K562 (cell line): ENCODE data around the gene FDX2. TPM values are rescaled to one million over a fixed set of nuclear protein-coding genes. Genes with fewer than 3 reads are reported as not detected.

ENCODE experiments used
- HDAC1 ChIP-seq, 2 experiments: fragments of 450-650 bp; IDR thresholded peaks; 2 replicates each; pipeline ENCODE4 v1.6.1; 2016 to 2017; ENCODE audit warnings: inconsistent platforms in 1 of 2, mild to moderate bottlenecking in 1 of 2, moderate library complexity in 1 of 2
- IRF2 ChIP-seq: sonication (generic); formaldehyde crosslinking; IDR thresholded peaks from 2 replicates; pipeline ENCODE4 v1.8.1; 2022; ENCODE audit warnings: mild to moderate bottlenecking, missing genetic modification reagents
- NCOR1 ChIP-seq: fragments of 450-650 bp; IDR thresholded peaks from 2 replicates; pipeline ENCODE4 v1.6.1; 2016; ENCODE audit warnings: mild to moderate bottlenecking, moderate library complexity
- PHF8 ChIP-seq: fragments of 200-600 bp; sonication (generic); IDR thresholded peaks from 2 replicates; pipeline ENCODE4 v1.6.1; 2012; ENCODE audit warnings: mixed run types, mild to moderate bottlenecking, inconsistent platforms, low read length, moderate library complexity, borderline replicate concordance
- RBBP5 ChIP-seq: fragments of 200-600 bp; sonication (generic); IDR thresholded peaks from 2 replicates; pipeline ENCODE4 v1.6.1; 2012; ENCODE audit warnings: borderline replicate concordance, mild to moderate bottlenecking, low read length, control low read depth, inconsistent platforms; ENCODE audit not compliant: insufficient read depth, poor library complexity, severe bottlenecking
- SMAD1 ChIP-seq: fragments of 150-350 bp; IDR thresholded peaks from 2 replicates; pipeline ENCODE4 v1.6.1; 2014; ENCODE audit warnings: low read length, low read depth; ENCODE audit not compliant: partially characterized antibody
- ZC3H8 ChIP-seq: fragments of 450-650 bp; IDR thresholded peaks from 2 replicates; pipeline ENCODE4 v1.6.1; 2017
- ZKSCAN1 ChIP-seq: fragments of 150-350 bp; IDR thresholded peaks from 2 replicates; pipeline ENCODE4 v1.6.1; 2016; ENCODE audit warnings: low read depth, low read length
- polyA plus RNA-seq, 8 experiments: library from polyadenylated mRNA; depleted of rRNA in 4 of 8; stranded (reverse) in 5 of 8; unstranded in 3 of 8; fragments of >200 nt; fragmentation: Nextera tagmentation in 2 of 8; fragmentation: Illumina TruSeq in 1 of 8; extraction: Ambion mirVana in 2 of 8; extraction: Trizol in 1 of 8; gene quantifications; 2 replicates each; pipeline versions ENCODE4 v1.2.1 to v1.2.3, GENCODE V29; 2011 to 2014; ENCODE audit warnings: inconsistent platforms in 1 of 8, missing spikeins in 1 of 8
- total RNA-seq, 7 experiments: library from RNA; depleted of rRNA in 6 of 7; stranded (reverse); fragments of >200 nt in 6 of 7; fragmentation: Illumina TruSeq in 2 of 7; extraction: Trizol in 2 of 7; gene quantifications; 2 replicates each; pipeline versions ENCODE4 v1.2.1 to v1.2.3, GENCODE V29; 2011 to 2021; ENCODE audit warnings: low replicate concordance in 1 of 7
- TF ChIP-seq, protein P1 (sequence below): fragments of 450-650 bp; IDR thresholded peaks from 2 replicates; pipeline ENCODE4 v1.6.1; 2016; ENCODE audit warnings: antibody characterized with exemption
- TF ChIP-seq, protein P2 (sequence below), 2 experiments: fragments of 450-650 bp in 1 of 2; sonication (generic) in 1 of 2; formaldehyde crosslinking in 1 of 2; IDR thresholded peaks in 1 of 2; conservative IDR thresholded peaks in 1 of 2; 2 replicates each; pipeline versions ENCODE4 v1.6.1 to v1.8.1; 2016 to 2023; ENCODE audit warnings: mild to moderate bottlenecking in 2 of 2, moderate library complexity in 2 of 2, inconsistent platforms in 1 of 2, missing genetic modification reagents in 1 of 2
- TF ChIP-seq, protein P3 (sequence below): fragments of 250-450 bp; sonication (Bioruptor Pico); IDR thresholded peaks from 2 replicates; pipeline ENCODE4 v1.5.0; 2022; ENCODE audit warnings: mild to moderate bottlenecking
- TF ChIP-seq, protein P4 (sequence below): sonication (generic); formaldehyde crosslinking; IDR thresholded peaks from 2 replicates; pipeline ENCODE4 v1.8.0; 2022; ENCODE audit warnings: missing genetic modification reagents, mild to moderate bottlenecking, moderate library complexity, borderline replicate concordance
- TF ChIP-seq, protein P5 (sequence below): IDR thresholded peaks from 2 replicates; pipeline ENCODE4 v1.6.1; 2011; ENCODE audit not compliant: insufficient read length; ENCODE audit errors: extremely low read depth
- TF ChIP-seq, protein P6 (sequence below): fragments of 450-650 bp; IDR thresholded peaks from 2 replicates; pipeline ENCODE4 v1.7.0; 2016; ENCODE audit warnings: borderline replicate concordance
- TF ChIP-seq, protein P7 (sequence below): IDR thresholded peaks from 2 replicates; pipeline ENCODE4 v1.6.1; 2014; ENCODE audit warnings: antibody characterized with exemption

The FDX2 gene
- total and polyA plus RNA-seq, 9 of the 15 experiments (the other 6 are each of a cell fraction or from before 2014, with no cell fraction given), result 2.5 to 49.8 (median 29.7) TPM

DNA sequence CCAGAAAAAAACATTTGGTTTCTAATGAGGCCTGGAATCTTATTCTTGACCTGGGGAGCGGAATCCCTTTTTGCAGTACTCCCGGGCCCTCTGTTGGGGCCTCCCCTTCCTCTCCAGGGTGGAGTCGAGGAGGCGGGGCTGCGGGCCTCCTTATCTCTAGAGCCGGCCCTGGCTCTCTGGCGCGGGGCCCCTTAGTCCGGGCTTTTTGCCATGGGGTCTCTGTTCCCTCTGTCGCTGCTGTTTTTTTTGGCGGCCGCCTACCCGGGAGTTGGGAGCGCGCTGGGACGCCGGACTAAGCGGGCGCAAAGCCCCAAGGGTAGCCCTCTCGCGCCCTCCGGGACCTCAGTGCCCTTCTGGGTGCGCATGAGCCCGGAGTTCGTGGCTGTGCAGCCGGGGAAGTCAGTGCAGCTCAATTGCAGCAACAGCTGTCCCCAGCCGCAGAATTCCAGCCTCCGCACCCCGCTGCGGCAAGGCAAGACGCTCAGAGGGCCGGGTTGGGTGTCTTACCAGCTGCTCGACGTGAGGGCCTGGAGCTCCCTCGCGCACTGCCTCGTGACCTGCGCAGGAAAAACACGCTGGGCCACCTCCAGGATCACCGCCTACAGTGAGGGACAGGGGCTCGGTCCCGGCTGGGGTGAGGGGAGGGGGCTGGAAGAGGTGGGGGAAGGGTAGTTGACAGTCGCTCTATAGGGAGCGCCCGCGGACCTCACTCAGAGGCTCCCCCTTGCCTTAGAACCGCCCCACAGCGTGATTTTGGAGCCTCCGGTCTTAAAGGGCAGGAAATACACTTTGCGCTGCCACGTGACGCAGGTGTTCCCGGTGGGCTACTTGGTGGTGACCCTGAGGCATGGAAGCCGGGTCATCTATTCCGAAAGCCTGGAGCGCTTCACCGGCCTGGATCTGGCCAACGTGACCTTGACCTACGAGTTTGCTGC, 28.7 kb downstream of the FDX2 start, which contains the start of gene ICAM4 (continued):
- TF ChIP-seq, protein P1, sequence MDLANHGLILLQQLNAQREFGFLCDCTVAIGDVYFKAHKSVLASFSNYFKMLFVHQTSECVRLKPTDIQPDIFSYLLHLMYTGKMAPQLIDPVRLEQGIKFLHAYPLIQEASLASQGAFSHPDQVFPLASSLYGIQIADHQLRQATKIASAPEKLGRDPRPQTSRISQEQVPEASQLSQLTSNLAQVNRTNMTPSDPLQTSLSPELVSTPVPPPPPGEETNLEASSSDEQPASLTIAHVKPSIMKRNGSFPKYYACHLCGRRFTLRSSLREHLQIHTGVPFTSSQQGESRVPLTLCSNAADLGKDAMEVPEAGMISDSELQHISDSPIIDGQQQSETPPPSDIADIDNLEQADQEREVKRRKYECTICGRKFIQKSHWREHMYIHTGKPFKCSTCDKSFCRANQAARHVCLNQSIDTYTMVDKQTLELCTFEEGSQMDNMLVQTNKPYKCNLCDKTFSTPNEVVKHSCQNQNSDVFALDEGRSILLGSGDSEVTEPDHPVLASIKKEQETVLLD, result 0 out of 2 replicates have a peak, but pooled peaks have one; percentile 17
- TF ChIP-seq, protein P2, sequence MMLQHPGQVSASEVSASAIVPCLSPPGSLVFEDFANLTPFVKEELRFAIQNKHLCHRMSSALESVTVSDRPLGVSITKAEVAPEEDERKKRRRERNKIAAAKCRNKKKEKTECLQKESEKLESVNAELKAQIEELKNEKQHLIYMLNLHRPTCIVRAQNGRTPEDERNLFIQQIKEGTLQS (IDR thresholded peaks at IDR 0.05), result no peak
- TF ChIP-seq, protein P2 (CRISPR knock-in tag; conservative IDR thresholded peaks at IDR 0.05), result no peak
- TF ChIP-seq, protein P3, sequence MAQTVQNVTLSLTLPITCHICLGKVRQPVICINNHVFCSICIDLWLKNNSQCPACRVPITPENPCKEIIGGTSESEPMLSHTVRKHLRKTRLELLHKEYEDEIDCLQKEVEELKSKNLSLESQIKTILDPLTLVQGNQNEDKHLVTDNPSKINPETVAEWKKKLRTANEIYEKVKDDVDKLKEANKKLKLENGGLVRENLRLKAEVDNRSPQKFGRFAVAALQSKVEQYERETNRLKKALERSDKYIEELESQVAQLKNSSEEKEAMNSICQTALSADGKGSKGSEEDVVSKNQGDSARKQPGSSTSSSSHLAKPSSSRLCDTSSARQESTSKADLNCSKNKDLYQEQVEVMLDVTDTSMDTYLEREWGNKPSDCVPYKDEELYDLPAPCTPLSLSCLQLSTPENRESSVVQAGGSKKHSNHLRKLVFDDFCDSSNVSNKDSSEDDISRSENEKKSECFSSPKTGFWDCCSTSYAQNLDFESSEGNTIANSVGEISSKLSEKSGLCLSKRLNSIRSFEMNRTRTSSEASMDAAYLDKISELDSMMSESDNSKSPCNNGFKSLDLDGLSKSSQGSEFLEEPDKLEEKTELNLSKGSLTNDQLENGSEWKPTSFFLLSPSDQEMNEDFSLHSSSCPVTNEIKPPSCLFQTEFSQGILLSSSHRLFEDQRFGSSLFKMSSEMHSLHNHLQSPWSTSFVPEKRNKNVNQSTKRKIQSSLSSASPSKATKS (CRISPR knock-in tag), result no peak
- TF ChIP-seq RBBP5 (peak; percentile 31), ZC3H8 (no peak), HDAC1 (IDR thresholded peaks at IDR 0.05) (peak in 1 of 2 experiments; percentile 5; a peak in 1 of 4 replicates), SMAD1 (peak; percentile 52), ZKSCAN1 (no peak), IRF2 (CRISPR knock-in tag) (no peak), PHF8 (peak; percentile 64; the same call in 1 of the 2 replicates), NCOR1 (peak; percentile 60)
- TF ChIP-seq, protein P4, sequence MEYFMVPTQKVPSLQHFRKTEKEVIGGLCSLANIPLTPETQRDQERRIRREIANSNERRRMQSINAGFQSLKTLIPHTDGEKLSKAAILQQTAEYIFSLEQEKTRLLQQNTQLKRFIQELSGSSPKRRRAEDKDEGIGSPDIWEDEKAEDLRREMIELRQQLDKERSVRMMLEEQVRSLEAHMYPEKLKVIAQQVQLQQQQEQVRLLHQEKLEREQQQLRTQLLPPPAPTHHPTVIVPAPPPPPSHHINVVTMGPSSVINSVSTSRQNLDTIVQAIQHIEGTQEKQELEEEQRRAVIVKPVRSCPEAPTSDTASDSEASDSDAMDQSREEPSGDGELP, result peak; percentile 95
- TF ChIP-seq, protein P5, sequence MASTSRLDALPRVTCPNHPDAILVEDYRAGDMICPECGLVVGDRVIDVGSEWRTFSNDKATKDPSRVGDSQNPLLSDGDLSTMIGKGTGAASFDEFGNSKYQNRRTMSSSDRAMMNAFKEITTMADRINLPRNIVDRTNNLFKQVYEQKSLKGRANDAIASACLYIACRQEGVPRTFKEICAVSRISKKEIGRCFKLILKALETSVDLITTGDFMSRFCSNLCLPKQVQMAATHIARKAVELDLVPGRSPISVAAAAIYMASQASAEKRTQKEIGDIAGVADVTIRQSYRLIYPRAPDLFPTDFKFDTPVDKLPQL, result no peak
- TF ChIP-seq, protein P6, sequence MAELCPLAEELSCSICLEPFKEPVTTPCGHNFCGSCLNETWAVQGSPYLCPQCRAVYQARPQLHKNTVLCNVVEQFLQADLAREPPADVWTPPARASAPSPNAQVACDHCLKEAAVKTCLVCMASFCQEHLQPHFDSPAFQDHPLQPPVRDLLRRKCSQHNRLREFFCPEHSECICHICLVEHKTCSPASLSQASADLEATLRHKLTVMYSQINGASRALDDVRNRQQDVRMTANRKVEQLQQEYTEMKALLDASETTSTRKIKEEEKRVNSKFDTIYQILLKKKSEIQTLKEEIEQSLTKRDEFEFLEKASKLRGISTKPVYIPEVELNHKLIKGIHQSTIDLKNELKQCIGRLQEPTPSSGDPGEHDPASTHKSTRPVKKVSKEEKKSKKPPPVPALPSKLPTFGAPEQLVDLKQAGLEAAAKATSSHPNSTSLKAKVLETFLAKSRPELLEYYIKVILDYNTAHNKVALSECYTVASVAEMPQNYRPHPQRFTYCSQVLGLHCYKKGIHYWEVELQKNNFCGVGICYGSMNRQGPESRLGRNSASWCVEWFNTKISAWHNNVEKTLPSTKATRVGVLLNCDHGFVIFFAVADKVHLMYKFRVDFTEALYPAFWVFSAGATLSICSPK, result no peak
- TF ChIP-seq, protein P7, sequence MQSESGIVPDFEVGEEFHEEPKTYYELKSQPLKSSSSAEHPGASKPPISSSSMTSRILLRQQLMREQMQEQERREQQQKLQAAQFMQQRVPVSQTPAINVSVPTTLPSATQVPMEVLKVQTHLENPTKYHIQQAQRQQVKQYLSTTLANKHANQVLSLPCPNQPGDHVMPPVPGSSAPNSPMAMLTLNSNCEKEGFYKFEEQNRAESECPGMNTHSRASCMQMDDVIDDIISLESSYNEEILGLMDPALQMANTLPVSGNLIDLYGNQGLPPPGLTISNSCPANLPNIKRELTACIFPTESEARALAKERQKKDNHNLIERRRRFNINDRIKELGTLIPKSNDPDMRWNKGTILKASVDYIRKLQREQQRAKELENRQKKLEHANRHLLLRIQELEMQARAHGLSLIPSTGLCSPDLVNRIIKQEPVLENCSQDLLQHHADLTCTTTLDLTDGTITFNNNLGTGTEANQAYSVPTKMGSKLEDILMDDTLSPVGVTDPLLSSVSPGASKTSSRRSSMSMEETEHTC, result no peak
